Adipocyte (in vitro differentiated cells): ENCODE results near the gene KCNAB2.

Experiments used
- DNase-seq: peaks from one replicate; pipeline ENCODE4 v3.0.0-alpha.2; 2015; ENCODE audit warnings: low read depth
- H3K27me3 ChIP-seq: replicated peaks from 2 replicates; pipeline ENCODE4 v1.7.0; 2013; ENCODE audit warnings: mild to moderate bottlenecking, low read length, moderate library complexity; ENCODE audit not compliant: control insufficient read depth, insufficient read depth
- H3K36me3 ChIP-seq: 2 replicates; pipeline ENCODE4 v1.7.0; 2013; ENCODE audit warnings: low read length, mild to moderate bottlenecking, moderate library complexity; ENCODE audit not compliant: control insufficient read depth, insufficient read depth, severe bottlenecking
- H3K4me1 ChIP-seq: 2 replicates; pipeline ENCODE4 v1.7.0; 2013; ENCODE audit warnings: mild to moderate bottlenecking, low read length, moderate library complexity; ENCODE audit not compliant: control insufficient read depth, insufficient read depth
- H3K4me3 ChIP-seq: 2 replicates; pipeline ENCODE4 v1.7.0; 2013; ENCODE audit warnings: mild to moderate bottlenecking, low read length, moderate library complexity
- H3K9ac ChIP-seq: 2 replicates; pipeline ENCODE4 v1.7.0; 2013; ENCODE audit warnings: mild to moderate bottlenecking, low read length, moderate library complexity
- H3K9me3 ChIP-seq: 2 replicates; pipeline ENCODE4 v1.7.0; 2013; ENCODE audit warnings: mild to moderate bottlenecking, low read length, moderate library complexity; ENCODE audit not compliant: control insufficient read depth

KCNAB2 gene

DNA sequence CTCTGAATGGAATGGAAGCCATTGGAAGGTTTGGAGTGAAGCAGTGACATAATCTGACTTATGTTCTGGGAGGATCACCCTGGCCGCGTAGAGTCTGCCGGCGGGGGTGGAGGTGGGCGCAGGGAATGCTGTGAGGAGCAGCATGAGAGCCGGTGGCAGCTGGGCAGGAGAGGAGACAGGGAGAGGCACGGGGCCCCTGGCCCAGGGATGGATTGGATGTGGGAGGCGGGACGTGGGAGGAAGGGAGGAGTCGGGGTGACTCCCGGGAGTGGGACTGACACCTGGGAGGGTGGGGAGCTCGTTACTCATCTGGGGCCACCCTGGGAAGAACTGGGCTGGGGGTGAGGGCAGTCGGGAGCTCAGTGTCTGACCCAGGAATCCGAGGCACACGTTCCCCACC lies 10.4 kb upstream of the KCNAB2 start:
- H3K36me3 ChIP-seq, result no peaks in the 10 kb centered on the region

DNA sequence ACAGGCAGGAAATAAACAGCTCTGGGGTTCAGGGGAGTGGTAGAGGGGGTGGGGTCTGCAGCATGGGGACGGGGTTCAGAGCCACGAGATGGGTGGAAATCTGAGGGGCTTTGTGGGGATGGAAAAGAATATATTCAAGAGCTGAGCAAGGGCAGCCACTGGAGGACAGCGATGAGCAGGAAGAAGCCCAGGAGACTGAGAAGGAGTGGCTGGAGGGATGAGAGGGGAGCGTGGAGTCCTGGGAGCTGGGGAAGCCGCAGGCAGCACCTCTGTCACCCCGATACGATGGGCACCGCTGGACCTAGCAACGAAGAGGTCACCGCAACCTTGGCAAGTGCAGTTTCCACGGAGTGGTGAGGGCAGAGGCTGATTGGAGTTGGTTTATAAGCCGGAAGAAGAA lies 10.0 kb upstream of the KCNAB2 start:
- Histone ChIP-seq H3K9ac (no peak overlapping the region), H3K27me3 (peaks cover 47% of the 10 kb centered on the region)

More for the DNA sequence above, 10.4 kb upstream of the KCNAB2 start:
- Histone ChIP-seq H3K27me3 (peaks cover 47% of the 10 kb centered on the region), H3K9me3 (no peaks in the 10 kb centered on the region), H3K4me3 (no peak overlapping the region), H3K4me1 (peaks cover 4% of the 10 kb centered on the region), H3K9ac (no peak overlapping the region)
- no peak for DNase-seq

DNA sequence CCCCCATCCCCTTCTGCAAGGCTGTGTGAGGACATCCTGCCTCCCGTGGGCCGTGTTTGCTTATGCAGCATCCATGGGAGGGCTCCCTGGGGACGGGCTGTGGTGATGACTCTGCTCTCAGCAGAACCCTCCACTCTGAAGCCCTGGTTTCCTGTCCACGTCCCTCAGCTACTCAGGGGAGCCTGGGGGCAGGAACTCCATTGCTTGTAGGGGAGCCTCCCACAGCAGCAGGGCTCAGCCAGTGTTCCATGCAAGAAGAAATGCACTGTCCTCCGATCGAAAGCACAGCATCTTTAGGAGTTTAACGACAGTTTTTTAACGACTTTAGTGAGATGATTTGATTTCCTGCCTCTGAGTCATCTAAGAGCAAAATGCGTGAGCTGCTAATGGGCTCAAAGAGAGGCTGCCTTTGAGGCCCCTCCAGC lies 8.3 kb upstream of the KCNAB2 start:
- H3K36me3 ChIP-seq, result no peaks in the 10 kb centered on the region
- peak; percentile 37 for DNase-seq
- H3K9ac ChIP-seq, result no peak overlapping the region
- no peaks in the 10 kb centered on the region for H3K9me3 ChIP-seq
- no peak overlapping the region for H3K4me3 ChIP-seq
- H3K4me1 ChIP-seq, result peaks cover 4% of the 10 kb centered on the region
- peaks cover 44% of the 10 kb centered on the region for H3K27me3 ChIP-seq

More for the DNA sequence above, 10.0 kb upstream of the KCNAB2 start:
- peaks cover 4% of the 10 kb centered on the region for H3K4me1 ChIP-seq
- H3K9me3 ChIP-seq, result no peaks in the 10 kb centered on the region
- no peaks in the 10 kb centered on the region for H3K36me3 ChIP-seq
- no peak overlapping the region for H3K4me3 ChIP-seq
- DNase-seq, result no peak

DNA sequence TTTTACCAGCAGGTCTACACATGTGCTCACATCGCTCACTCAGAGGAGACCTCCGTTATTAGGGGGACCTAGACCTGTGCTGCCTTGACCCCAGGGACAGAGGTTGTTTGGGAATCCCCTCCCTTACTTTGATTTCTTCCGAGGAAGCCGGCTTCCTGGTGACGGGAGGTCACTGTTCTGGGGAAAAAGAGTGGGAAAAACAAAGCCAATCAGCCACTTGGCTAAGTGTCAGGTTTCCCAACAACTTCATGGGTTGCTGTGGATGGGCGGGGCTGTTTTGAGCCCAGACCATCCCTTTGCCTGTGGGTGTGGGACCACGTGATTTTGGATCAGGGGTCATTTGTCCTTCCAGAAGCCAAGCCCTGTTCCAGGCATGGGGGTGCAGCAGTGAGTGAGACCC lies 7.1 kb upstream of the KCNAB2 start:
- Histone ChIP-seq H3K4me3 (no peak overlapping the region), H3K4me1 (peaks cover 4% of the 10 kb centered on the region), H3K27me3 (peaks cover 33% of the 10 kb centered on the region), H3K9me3 (no peaks in the 10 kb centered on the region), H3K9ac (no peak overlapping the region), H3K36me3 (no peaks in the 10 kb centered on the region)
- DNase-seq, result no peak

DNA sequence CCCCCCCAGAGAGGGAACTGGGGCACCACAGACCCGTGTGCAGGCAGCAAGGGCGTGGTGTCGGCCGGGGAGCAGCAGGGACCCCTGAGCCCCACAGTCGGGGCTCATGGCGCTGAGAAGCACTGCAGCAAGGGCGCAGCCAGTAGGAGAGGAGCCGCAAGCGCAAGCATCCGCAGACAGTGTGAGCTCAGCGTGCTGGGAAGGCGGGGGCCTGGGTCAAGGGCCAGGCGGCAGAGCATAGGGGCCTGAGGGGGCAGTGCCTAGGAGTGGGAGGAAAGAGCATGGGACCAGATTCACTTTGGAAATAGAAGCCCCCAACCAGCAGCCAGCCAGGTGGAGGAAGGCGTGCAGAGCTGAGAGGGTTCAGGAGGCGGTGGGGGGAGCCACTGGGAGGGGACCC lies 6.7 kb upstream of the KCNAB2 start:
- Histone ChIP-seq H3K4me1 (peaks cover 4% of the 10 kb centered on the region), H3K9me3 (no peaks in the 10 kb centered on the region), H3K9ac (no peak overlapping the region), H3K4me3 (no peak overlapping the region), H3K36me3 (no peaks in the 10 kb centered on the region), H3K27me3 (peaks cover 28% of the 10 kb centered on the region)
- DNase-seq, result no peak

DNA sequence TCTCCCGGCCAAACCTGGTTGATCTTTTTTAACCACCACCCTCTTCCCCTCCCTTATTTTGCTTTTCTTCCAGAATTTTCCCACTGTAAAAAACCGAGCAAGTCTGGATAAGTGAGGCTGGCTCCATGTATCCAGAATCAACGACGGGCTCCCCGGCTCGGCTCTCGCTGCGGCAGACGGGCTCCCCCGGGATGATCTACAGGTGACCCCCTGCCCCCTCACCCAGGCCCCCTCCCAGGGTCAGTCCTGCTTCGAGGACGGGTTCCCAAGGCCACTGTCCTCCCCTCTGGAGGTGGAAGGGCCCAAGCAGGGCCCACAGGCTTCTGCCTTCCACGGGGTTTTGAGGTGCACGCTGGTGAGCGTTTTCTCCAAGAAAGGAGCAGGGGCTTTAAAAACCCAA lies 5.2 kb upstream of the KCNAB2 start:
- Histone ChIP-seq H3K9ac (no peak overlapping the region), H3K9me3 (no peaks in the 10 kb centered on the region), H3K36me3 (no peaks in the 10 kb centered on the region), H3K27me3 (peaks cover 16% of the 10 kb centered on the region), H3K4me3 (no peak overlapping the region), H3K4me1 (peaks cover 4% of the 10 kb centered on the region)
- DNase-seq, result no peak

DNA sequence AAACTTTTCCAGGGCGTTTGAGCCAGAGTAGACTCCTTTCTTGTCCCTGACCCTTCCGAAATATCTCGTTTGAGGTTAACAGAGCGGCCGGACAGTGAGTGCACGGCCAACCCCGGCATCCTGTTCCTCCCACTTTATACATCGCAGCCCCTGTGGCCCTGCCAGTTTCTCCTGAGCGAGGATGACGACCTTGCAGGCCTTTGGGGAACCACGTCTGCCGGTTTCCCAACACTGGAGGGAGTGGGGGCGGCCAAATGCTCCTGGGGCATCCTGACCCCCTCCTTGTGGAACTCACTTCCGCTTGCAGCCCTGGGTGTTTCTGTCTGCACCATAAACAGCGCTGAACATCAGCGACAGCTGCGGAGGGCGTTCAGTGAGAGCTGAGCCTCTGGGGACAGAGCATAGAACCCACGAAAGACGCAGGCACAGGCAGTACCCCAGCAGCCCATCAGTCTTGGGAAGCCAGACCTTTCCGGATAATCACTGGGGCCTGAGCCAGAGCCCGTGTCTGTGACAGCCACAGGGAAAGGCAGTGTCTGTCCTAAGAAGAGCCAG lies 4.8 kb upstream of the KCNAB2 start:
- Histone ChIP-seq H3K4me3 (no peak overlapping the region), H3K9ac (no peak overlapping the region), H3K9me3 (no peaks in the 10 kb centered on the region), H3K36me3 (no peaks in the 10 kb centered on the region), H3K4me1 (peaks cover 4% of the 10 kb centered on the region), H3K27me3 (peaks cover 20% of the 10 kb centered on the region)
- DNase-seq, result no peak

DNA sequence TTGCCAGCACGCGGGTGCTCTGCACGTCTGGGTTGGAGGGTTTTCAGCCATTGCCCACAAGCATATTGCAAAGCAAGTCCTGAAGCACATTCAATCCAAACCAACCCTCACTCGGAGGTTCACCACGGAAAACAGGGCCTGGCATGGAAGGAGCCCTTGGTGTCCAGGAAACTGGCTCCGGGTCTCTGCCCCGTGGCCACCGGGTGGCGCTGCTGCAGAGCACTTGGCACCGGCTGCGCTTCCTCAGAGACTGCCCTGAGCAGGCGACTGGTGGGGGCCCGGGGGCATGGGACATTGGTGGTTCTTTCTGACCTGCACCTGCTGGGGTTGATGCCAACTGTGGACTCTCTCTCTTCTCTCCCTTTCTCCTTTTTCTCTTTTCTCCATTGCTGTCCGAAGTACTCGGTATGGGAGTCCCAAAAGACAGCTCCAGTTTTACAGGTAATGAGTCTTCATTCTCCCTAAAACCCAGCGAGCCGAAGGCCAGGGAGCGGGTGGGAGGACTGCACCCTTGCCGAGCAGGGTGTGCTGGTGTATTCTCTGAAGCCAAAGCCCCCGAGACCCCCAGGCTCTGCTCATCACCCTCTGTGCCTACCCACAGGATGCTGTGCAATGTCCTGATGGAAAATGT lies 4.1 kb upstream of the KCNAB2 start:
- H3K4me1 ChIP-seq, result peaks cover 4% of the 10 kb centered on the region
- peak; percentile 50 for DNase-seq
- H3K4me3 ChIP-seq, result no peak overlapping the region
- H3K27me3 ChIP-seq, result peaks cover 21% of the 10 kb centered on the region
- H3K9ac ChIP-seq, result no peak overlapping the region
- no peaks in the 10 kb centered on the region for H3K9me3 ChIP-seq
- no peaks in the 10 kb centered on the region for H3K36me3 ChIP-seq

DNA sequence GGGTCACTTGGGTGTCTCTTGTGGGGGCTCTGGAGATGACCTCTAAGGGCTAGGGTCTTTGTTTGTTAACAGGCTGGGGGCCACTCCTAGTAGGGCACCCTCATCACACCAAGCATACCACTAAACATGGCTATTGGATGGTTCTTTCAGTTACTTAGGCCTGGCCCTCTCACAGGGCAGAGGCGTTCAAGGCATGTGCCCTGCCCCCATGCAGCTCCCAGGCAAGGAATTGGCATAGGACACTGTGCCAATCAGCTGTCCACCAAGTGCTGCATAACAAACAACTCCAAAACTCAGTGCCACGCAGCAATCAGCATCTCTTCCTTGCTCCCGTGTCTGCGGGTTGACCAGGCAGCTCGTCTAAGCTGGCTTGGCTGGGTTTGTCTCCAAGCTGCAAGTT lies 2.1 kb upstream of the KCNAB2 start:
- Histone ChIP-seq H3K9me3 (no peaks in the 10 kb centered on the region), H3K4me3 (no peak overlapping the region), H3K36me3 (no peaks in the 10 kb centered on the region), H3K9ac (no peak overlapping the region), H3K4me1 (peaks cover 2% of the 10 kb centered on the region), H3K27me3 (peaks cover 29% of the 10 kb centered on the region)
- no peak for DNase-seq

DNA sequence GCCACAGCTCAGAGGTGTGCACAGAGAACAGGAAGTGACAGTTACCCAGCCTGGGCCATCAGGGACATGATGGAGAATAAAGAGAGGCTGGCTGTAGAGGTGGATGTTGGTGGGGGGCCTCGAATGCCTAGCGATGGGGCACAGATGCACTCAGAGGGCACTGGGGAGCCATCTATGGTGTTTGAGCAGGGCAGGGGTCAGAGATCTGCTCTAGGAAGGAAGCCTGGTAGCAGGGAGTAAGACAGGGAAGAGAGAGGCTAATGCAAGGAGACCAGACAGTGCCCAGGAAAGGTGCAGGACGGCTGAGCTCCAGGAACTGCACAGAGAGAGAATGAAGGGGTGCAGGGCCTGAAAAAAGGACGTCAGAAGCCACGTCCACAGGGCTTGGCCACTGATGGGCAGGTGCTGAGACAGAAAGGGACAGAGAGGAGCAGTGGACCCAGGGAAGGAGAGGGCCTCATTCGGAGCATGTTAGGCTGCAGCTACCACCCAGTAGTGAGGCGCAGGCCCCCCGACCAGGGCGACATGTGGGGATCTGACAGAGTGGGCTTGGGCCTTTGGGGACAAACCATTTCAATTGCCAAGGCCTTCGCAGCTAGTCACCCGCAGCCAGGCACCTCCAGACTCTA lies 1.1 kb upstream of the KCNAB2 start:
- Histone ChIP-seq H3K4me3 (no peak overlapping the region), H3K4me1 (no peaks in the 10 kb centered on the region), H3K36me3 (no peaks in the 10 kb centered on the region), H3K27me3 (peaks cover 31% of the 10 kb centered on the region), H3K9ac (no peak overlapping the region), H3K9me3 (no peaks in the 10 kb centered on the region)
- DNase-seq, result no peak

DNA sequence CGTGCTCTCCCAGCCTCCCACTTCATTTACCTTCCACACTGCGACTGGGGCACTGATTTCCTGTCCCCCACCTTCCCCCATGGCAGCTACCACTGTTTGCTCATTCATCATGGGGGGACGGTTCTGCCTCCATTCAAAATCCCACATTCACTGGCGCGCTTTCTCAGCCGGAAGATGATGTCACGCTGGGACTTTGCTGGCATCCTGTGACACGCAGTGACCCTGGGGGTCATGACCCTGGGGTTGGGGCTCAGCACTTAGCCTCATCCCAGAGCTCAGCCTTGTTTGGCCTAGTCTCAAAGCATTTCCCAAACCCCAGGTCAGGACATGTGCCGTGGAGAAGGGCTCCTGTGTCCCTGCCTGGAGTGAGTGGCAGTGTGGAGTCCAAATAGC lies 582 bp upstream of the KCNAB2 start:
- Histone ChIP-seq H3K9me3 (no peaks in the 10 kb centered on the region), H3K27me3 (peaks cover 30% of the 10 kb centered on the region), H3K4me1 (no peaks in the 10 kb centered on the region), H3K9ac (no peak overlapping the region), H3K4me3 (no peak overlapping the region), H3K36me3 (no peaks in the 10 kb centered on the region)
- no peak for DNase-seq
